Cardiac muscle cell (in vitro differentiated cells and primary cell): ENCODE measurements around the gene COL25A1. TPM values are rescaled to one million over a fixed set of nuclear protein-coding genes. Genes with fewer than 3 reads are reported as not detected.
"Not testable (repeated sequence)": the region's sequence is repeated elsewhere in the genome, so short reads cannot be mapped to it uniquely, and the experiment has no call there.

Source experiments
- DNase-seq, 2 donors: peaks; one replicate each; pipeline versions ENCODE4 v3.0.0 to v3.0.0-alpha.2; 2010 to 2017; ENCODE audit warnings: low read depth in 1 of 2, low spot score in 1 of 2
- H3K27ac ChIP-seq: fragments of 200-600 bp; sonication (generic); 2 replicates; pipeline ENCODE4 v1.5.1; 2016
- H3K27me3 ChIP-seq: fragments of 200-600 bp; sonication (generic); 2 replicates; pipeline ENCODE4 v1.6.0; 2016; ENCODE audit warnings: control low read depth
- H3K36me3 ChIP-seq: fragments of 200-600 bp; sonication (generic); 2 replicates; pipeline ENCODE4 v1.5.1; 2016; ENCODE audit warnings: control low read depth
- H3K4me1 ChIP-seq: fragments of 200-600 bp; sonication (generic); 2 replicates; pipeline ENCODE4 v1.8.1; 2017; ENCODE audit warnings: low read depth, mild to moderate bottlenecking, mixed run types
- H3K4me3 ChIP-seq: fragments of 200-600 bp; sonication (generic); 2 replicates; pipeline ENCODE4 v1.5.1; 2016; ENCODE audit warnings: mild to moderate bottlenecking
- H3K9me3 ChIP-seq: fragments of 200-600 bp; sonication (generic); 2 replicates; pipeline ENCODE4 v1.5.1; 2017; ENCODE audit warnings: low read depth, mild to moderate bottlenecking, control low read depth
- polyA plus RNA-seq: library from polyadenylated mRNA; unstranded; fragments of >200 nt; fragmentation: Nextera tagmentation; extraction: Ambion mirVana; gene quantifications from 2 replicates; pipeline ENCODE4 v1.2.1, GENCODE V29; 2016
- total RNA-seq: library from RNA; depleted of rRNA; stranded (reverse); fragments of >200 nt; gene quantifications from 2 replicates; pipeline ENCODE4 v1.2.3, GENCODE V29; 2016
- TF ChIP-seq, protein P1 (sequence below): IDR thresholded peaks from 2 replicates; pipeline ENCODE4 v1.5.1; 2012; ENCODE audit warnings: low read depth, mild to moderate bottlenecking, low read length

COL25A1 gene
- total and polyA plus RNA-seq, 2 experiments from 2014 or later, result 3.5 to 8.4 TPM

- H3K4me3 ChIP-seq, result no peak overlapping the region
- no peaks in the 10 kb centered on the region for H3K27me3 ChIP-seq
- H3K27ac ChIP-seq, result no peak overlapping the region
- H3K4me1 ChIP-seq, result no peaks in the 10 kb centered on the region
- peak in 1 of 2 donors; percentile 49 for DNase-seq
- TF ChIP-seq, protein P1, sequence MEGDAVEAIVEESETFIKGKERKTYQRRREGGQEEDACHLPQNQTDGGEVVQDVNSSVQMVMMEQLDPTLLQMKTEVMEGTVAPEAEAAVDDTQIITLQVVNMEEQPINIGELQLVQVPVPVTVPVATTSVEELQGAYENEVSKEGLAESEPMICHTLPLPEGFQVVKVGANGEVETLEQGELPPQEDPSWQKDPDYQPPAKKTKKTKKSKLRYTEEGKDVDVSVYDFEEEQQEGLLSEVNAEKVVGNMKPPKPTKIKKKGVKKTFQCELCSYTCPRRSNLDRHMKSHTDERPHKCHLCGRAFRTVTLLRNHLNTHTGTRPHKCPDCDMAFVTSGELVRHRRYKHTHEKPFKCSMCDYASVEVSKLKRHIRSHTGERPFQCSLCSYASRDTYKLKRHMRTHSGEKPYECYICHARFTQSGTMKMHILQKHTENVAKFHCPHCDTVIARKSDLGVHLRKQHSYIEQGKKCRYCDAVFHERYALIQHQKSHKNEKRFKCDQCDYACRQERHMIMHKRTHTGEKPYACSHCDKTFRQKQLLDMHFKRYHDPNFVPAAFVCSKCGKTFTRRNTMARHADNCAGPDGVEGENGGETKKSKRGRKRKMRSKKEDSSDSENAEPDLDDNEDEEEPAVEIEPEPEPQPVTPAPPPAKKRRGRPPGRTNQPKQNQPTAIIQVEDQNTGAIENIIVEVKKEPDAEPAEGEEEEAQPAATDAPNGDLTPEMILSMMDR, result no peak
- H3K9me3 ChIP-seq, result no peaks in the 10 kb centered on the region
- H3K36me3 ChIP-seq, result no peaks in the 10 kb centered on the region
These were observed 275.9 kb downstream of the COL25A1 start for GRCh38 chr4:109026588-109026987.

GRCh38 chr4:109025471-109026076 lies 276.9 kb downstream of the COL25A1 start:
- no peaks in the 10 kb centered on the region for H3K27me3 ChIP-seq
- H3K4me1 ChIP-seq, result no peaks in the 10 kb centered on the region
- H3K4me3 ChIP-seq, result no peak overlapping the region
- no peak for DNase-seq
- H3K27ac ChIP-seq, result no peak overlapping the region
- H3K36me3 ChIP-seq, result no peaks in the 10 kb centered on the region
- H3K9me3 ChIP-seq, result no peaks in the 10 kb centered on the region
- TF ChIP-seq, protein P1, result no peak

DNA sequence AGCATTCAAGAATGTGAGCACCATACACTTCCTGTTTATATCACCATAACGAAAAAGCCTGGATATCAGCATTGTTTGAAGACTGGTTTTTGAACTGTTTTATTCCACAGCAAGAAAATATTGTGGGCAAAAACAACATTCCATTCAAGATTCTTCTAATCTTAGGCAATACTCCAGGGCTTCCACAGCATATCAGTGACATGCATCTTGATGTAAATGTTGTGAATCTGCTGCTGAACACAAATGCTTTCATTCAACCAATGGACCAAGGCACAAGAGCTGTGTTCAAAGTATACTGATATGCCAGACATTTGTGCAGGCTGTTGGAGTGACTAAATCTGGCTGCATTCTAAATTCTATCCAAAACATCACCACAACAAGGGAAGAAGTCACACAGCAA lies 279.5 kb downstream of the COL25A1 start:
- no peak overlapping the region for H3K27ac ChIP-seq
- peak in 1 of 2 donors; percentile 21 for DNase-seq
- no peak overlapping the region for H3K4me3 ChIP-seq
- no peaks in the 10 kb centered on the region for H3K9me3 ChIP-seq
- H3K36me3 ChIP-seq, result no peaks in the 10 kb centered on the region
- no peaks in the 10 kb centered on the region for H3K27me3 ChIP-seq
- H3K4me1 ChIP-seq, result no peaks in the 10 kb centered on the region
- TF ChIP-seq, protein P1, result no peak

GRCh38 chr4:109021630-109022029 lies 280.8 kb downstream of the COL25A1 start:
- H3K4me1 ChIP-seq, H3K4me3 ChIP-seq, DNase-seq, H3K27ac ChIP-seq, H3K27me3 ChIP-seq, H3K36me3 ChIP-seq, H3K9me3 ChIP-seq: not testable (repeated sequence)

GRCh38 chr4:109020861-109021260 lies 281.6 kb downstream of the COL25A1 start:
- Histone ChIP-seq H3K4me3 (no peak overlapping the region), H3K36me3 (no peaks in the 10 kb centered on the region), H3K9me3 (no peaks in the 10 kb centered on the region), H3K27ac (no peak overlapping the region), H3K27me3 (no peaks in the 10 kb centered on the region), H3K4me1 (no peaks in the 10 kb centered on the region)
- TF ChIP-seq, protein P1, result no peak
- DNase-seq, result no peak

DNA sequence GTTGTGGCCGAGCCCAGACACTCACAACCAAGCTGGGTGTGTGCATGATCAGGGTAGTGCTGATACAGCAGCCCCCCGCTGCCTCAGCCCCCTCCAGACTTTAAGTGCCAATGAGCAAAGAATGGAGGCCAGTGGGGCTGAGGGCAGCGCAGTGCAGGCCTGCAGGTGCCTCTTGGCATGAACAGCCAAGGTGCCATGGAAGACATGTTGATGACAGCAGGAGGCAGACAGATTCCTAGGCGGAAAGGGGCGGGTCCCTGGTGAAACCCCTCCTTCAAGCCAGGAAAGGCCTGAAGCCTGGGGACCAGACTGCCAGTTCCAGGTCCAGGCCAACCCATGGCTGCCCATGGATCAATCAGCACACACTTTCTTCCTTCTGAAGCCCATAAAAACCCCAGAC lies 286.3 kb downstream of the COL25A1 start:
- no peaks in the 10 kb centered on the region for H3K4me1 ChIP-seq
- no peak for DNase-seq
- no peak overlapping the region for H3K4me3 ChIP-seq
- H3K9me3 ChIP-seq, result no peaks in the 10 kb centered on the region
- no peak overlapping the region for H3K27ac ChIP-seq
- TF ChIP-seq, protein P1, result no peak
- H3K27me3 ChIP-seq, result no peaks in the 10 kb centered on the region
- H3K36me3 ChIP-seq, result no peaks in the 10 kb centered on the region
